Neuronal stem cell (in vitro differentiated cells): Measurements from ENCODE around the gene RELN.

Experiments used
- DNase-seq: peaks from one replicate; pipeline ENCODE4 v3.0.0-alpha.2; 2013; ENCODE audit warnings: low spot score
- H2AFZ ChIP-seq: one replicate; pipeline ENCODE4 v1.6.1; 2013; ENCODE audit warnings: mild to moderate bottlenecking, low read length, inconsistent platforms
- H2AK5ac ChIP-seq: 2 replicates; pipeline ENCODE4 v1.6.1; 2013; ENCODE audit warnings: low read depth, mild to moderate bottlenecking, inconsistent platforms, low read length, moderate library complexity, mixed read lengths
- H2BK120ac ChIP-seq: 2 replicates; pipeline ENCODE4 v1.6.1; 2013; ENCODE audit warnings: low read depth, mild to moderate bottlenecking, inconsistent platforms, low read length, moderate library complexity, mixed read lengths
- H2BK12ac ChIP-seq: one replicate; pipeline ENCODE4 v1.6.1; 2013; ENCODE audit warnings: low read length, inconsistent platforms
- H2BK15ac ChIP-seq: 2 replicates; pipeline ENCODE4 v1.6.1; 2013; ENCODE audit warnings: mild to moderate bottlenecking, low read length, inconsistent platforms, mixed read lengths
- H2BK5ac ChIP-seq: one replicate; pipeline ENCODE4 v1.6.1; 2013; ENCODE audit warnings: inconsistent platforms, mild to moderate bottlenecking, low read length, moderate library complexity
- H3K14ac ChIP-seq: one replicate; pipeline ENCODE4 v1.6.1; 2013; ENCODE audit warnings: low read length, inconsistent platforms
- H3K18ac ChIP-seq: 2 replicates; pipeline ENCODE4 v1.6.1; 2013; ENCODE audit warnings: low read length, inconsistent platforms
- H3K23ac ChIP-seq: 2 replicates; pipeline ENCODE4 v1.6.1; 2013; ENCODE audit warnings: low read depth, mild to moderate bottlenecking, mixed read lengths, low read length, inconsistent platforms; ENCODE audit not compliant: poor library complexity
- H3K27ac ChIP-seq: replicated peaks from 3 replicates; pipeline ENCODE4 v1.5.1; 2013; ENCODE audit warnings: low read length, inconsistent platforms
- H3K27me3 ChIP-seq, 3 experiments: 2 replicates each; pipeline ENCODE4 v1.6.1; 2013; ENCODE audit warnings: low read length in 3 of 3, mild to moderate bottlenecking in 2 of 3, inconsistent platforms in 1 of 3, low read depth in 1 of 3, mixed read lengths in 1 of 3, moderate library complexity in 1 of 3; ENCODE audit not compliant: control insufficient read depth in 3 of 3, insufficient read depth in 3 of 3
- H3K36me3 ChIP-seq, 2 donors: replicated peaks in 1 of 2; 2 replicates each; pipeline ENCODE4 v1.6.1; 2013; ENCODE audit warnings: low read length in 2 of 2; ENCODE audit not compliant: control insufficient read depth in 2 of 2, insufficient read depth in 2 of 2
- H3K4ac ChIP-seq: 2 replicates; pipeline ENCODE4 v1.6.1; 2013; ENCODE audit warnings: inconsistent platforms, mild to moderate bottlenecking, low read length, moderate library complexity
- H3K4me1 ChIP-seq, 2 donors: 1 replicate in 1 of 2; 2 replicates in 1 of 2; pipeline ENCODE4 v1.6.1; 2013; ENCODE audit warnings: low read length in 2 of 2, low read depth in 1 of 2; ENCODE audit not compliant: control insufficient read depth in 2 of 2, insufficient read depth in 1 of 2
- H3K4me2 ChIP-seq: one replicate; pipeline ENCODE4 v1.6.1; 2013; ENCODE audit warnings: mild to moderate bottlenecking, low read length, inconsistent platforms; ENCODE audit not compliant: insufficient read depth, poor library complexity, severe bottlenecking
- H3K4me3 ChIP-seq, 2 donors: 2 replicates each; pipeline ENCODE4 v1.5.1; 2013; ENCODE audit warnings: low read length in 2 of 2, mild to moderate bottlenecking in 2 of 2, inconsistent platforms in 1 of 2, moderate library complexity in 1 of 2
- H3K79me1 ChIP-seq: one replicate; pipeline ENCODE4 v1.6.1; 2013; ENCODE audit warnings: low read depth, mild to moderate bottlenecking, inconsistent platforms, low read length, moderate library complexity
- H3K9ac ChIP-seq: one replicate; pipeline ENCODE4 v1.6.1; 2013; ENCODE audit warnings: mild to moderate bottlenecking, low read depth, low read length, inconsistent platforms; ENCODE audit not compliant: poor library complexity
- H3K9me3 ChIP-seq, 2 donors: replicated peaks in 1 of 2; 2 replicates each; pipeline versions ENCODE3 to v1.6.1; 2013; ENCODE audit warnings: low read length in 2 of 2, mild to moderate bottlenecking in 2 of 2, inconsistent platforms in 1 of 2, low read depth in 1 of 2, mixed read lengths in 1 of 2, moderate library complexity in 1 of 2; ENCODE audit not compliant: control insufficient read depth in 2 of 2, insufficient read depth in 1 of 2
- H4K8ac ChIP-seq: one replicate; pipeline ENCODE4 v1.6.1; 2013; ENCODE audit warnings: low read depth, mild to moderate bottlenecking, inconsistent platforms, low read length, moderate library complexity
- H4K91ac ChIP-seq: one replicate; pipeline ENCODE4 v1.6.1; 2013; ENCODE audit warnings: low read length, low read depth, mild to moderate bottlenecking, inconsistent platforms; ENCODE audit not compliant: poor library complexity
- WGBS, 2 donors: extraction: QIAGEN DNeasy Blood & Tissue Kit; methylation state at CpG; one replicate each; pipeline ENCODE4 v1.1.7; 2013; ENCODE audit warnings: missing lambda C conversion rate in 2 of 2, mixed read lengths in 1 of 2; ENCODE audit not compliant: insufficient read length in 2 of 2, insufficient replicate concordance in 1 of 2; ENCODE audit errors: extremely low coverage in 2 of 2; 5-methylcytosine and 5-hydroxymethylcytosine counted together

The RELN gene

DNA sequence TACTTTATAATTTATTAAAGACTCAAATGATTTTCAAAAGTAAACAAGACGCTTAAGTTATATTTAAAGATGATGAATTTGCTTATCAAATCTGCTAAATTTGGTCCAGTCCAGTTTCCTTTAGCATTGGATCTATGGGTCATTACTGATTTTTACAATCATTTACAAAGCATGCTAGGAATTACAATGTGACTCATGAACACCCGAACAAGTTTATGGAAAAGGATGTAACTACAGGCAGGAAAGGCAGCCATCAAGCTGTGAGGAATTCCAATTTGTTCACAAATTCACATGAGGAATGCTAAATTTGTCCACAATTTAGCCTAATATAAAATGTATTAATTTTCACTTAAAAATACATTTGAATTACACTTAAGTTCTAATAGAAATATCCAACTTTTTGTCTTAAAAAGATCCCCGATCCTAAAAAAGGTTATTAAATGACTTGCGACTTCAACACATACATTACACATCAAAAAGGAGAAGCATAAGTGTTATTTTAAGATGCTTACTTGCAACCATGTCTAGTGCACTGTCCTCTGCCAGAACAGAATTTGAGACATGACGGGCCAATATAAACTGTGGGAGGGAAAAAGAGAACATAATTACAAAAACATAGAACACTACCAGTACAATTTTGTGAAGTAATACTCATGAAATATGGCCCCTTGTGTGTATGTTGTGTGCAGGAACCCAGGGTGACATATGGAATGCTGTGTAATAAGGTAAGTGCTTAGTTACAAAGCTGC, 349.3 kb downstream of the RELN start:
- no peak overlapping the region for H3K23ac ChIP-seq
- no peak overlapping the region for H2AK5ac ChIP-seq
- no peak overlapping the region for H2BK5ac ChIP-seq
- no peak overlapping the region for H4K8ac ChIP-seq
- peaks cover 0 to 2% of the 10 kb centered on the region in 2 donors for H3K9me3 ChIP-seq
- H4K91ac ChIP-seq = no peak overlapping the region
- no peak overlapping the region for H3K27ac ChIP-seq
- H3K79me1 ChIP-seq = no peaks in the 10 kb centered on the region
- H3K4me3 ChIP-seq = no peak overlapping the region
- no peaks in the 10 kb centered on the region for H3K4me1 ChIP-seq
- H2BK12ac ChIP-seq = no peak overlapping the region
- no peak overlapping the region for H2BK120ac ChIP-seq
- H2AFZ ChIP-seq = no peak overlapping the region
- H3K4me2 ChIP-seq = no peak overlapping the region
- H2BK15ac ChIP-seq = no peak overlapping the region
- H3K27me3 ChIP-seq = no peaks in the 10 kb centered on the region
- no peak for DNase-seq
- no peak overlapping the region for H3K18ac ChIP-seq
- H3K36me3 ChIP-seq = no peaks in the 10 kb centered on the region
- no peak overlapping the region for H3K14ac ChIP-seq
- H3K9ac ChIP-seq = no peak overlapping the region
- no CpG with 5 or more reads among the region's 5 CpGs for WGBS, 2 donors
- no peak overlapping the region for H3K4ac ChIP-seq

DNA sequence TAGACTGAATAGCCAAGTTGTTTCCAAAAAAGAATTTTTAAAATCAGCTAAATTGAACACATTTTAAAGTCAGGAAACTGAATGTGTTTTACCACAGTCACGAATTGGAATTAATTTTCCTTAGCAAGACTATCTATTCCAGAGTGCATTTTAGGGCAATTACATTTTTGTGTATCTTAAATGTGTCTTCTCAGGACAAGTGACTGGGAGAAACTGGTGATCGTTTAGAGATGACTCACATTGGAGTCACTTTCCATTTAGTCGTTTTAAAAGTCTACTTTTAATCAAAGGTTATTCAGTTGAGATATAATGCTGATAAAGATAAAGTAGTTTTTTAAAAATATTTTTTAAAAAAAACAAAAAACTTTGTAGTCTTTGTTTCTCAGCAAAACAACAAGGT, 351.7 kb downstream of the RELN start:
- Histone ChIP-seq H4K91ac (no peak overlapping the region), H3K4ac (no peak overlapping the region), H2BK5ac (no peak overlapping the region), H3K27me3 (no peaks in the 10 kb centered on the region), H2BK120ac (no peak overlapping the region), H3K23ac (no peak overlapping the region), H3K4me1 (no peaks in the 10 kb centered on the region), H2BK12ac (no peak overlapping the region), H3K4me2 (no peak overlapping the region), H3K9ac (no peak overlapping the region), H4K8ac (no peak overlapping the region), H2BK15ac (no peak overlapping the region), H3K36me3 (no peaks in the 10 kb centered on the region), H3K14ac (no peak overlapping the region), H3K79me1 (no peaks in the 10 kb centered on the region), H2AK5ac (no peak overlapping the region), H3K18ac (no peak overlapping the region), H3K4me3 (no peak overlapping the region), H3K27ac (no peak overlapping the region), H3K9me3 (no peaks in the 10 kb centered on the region), H2AFZ (no peak overlapping the region)
- no peak for DNase-seq
- no CpG with 5 or more reads among the region's 3 CpGs for WGBS, 2 donors

GRCh38 chr7:103637094-103637493, 352.4 kb downstream of the RELN start:
- no CpG with 5 or more reads among the region's 1 CpG for WGBS, 2 donors
- H3K18ac ChIP-seq = no peak overlapping the region
- no peak overlapping the region for H2BK5ac ChIP-seq
- H2BK12ac ChIP-seq = no peak overlapping the region
- no peak overlapping the region for H3K14ac ChIP-seq
- H2BK15ac ChIP-seq = no peak overlapping the region
- H3K4ac ChIP-seq = no peak overlapping the region
- H3K9ac ChIP-seq = no peak overlapping the region
- H3K4me1 ChIP-seq = no peaks in the 10 kb centered on the region
- H3K27ac ChIP-seq = no peak overlapping the region
- no peaks in the 10 kb centered on the region for H3K27me3 ChIP-seq
- no peak overlapping the region for H3K4me3 ChIP-seq
- H3K9me3 ChIP-seq = no peaks in the 10 kb centered on the region
- H4K8ac ChIP-seq = no peak overlapping the region
- no peak overlapping the region for H2AK5ac ChIP-seq
- no peak for DNase-seq
- no peak overlapping the region for H4K91ac ChIP-seq
- no peaks in the 10 kb centered on the region for H3K79me1 ChIP-seq
- H3K36me3 ChIP-seq = no peaks in the 10 kb centered on the region
- H2AFZ ChIP-seq = no peak overlapping the region
- no peak overlapping the region for H3K4me2 ChIP-seq
- no peak overlapping the region for H3K23ac ChIP-seq
- no peak overlapping the region for H2BK120ac ChIP-seq

- H3K27ac ChIP-seq = no peak overlapping the region
Observed at GRCh38 chr7:103636153-103636552, 353.3 kb downstream of the RELN start.

More at GRCh38 chr7:103636153-103636552, 353.3 kb downstream of the RELN start:
- no peak overlapping the region for H2AK5ac ChIP-seq
- no peak overlapping the region for H3K14ac ChIP-seq
- H2BK15ac ChIP-seq = no peak overlapping the region
- H3K36me3 ChIP-seq = no peaks in the 10 kb centered on the region
- no CpG with 5 or more reads among the region's 5 CpGs for WGBS, 2 donors
- no peak overlapping the region for H3K4me2 ChIP-seq
- H4K8ac ChIP-seq = no peak overlapping the region
- no peak overlapping the region for H2BK5ac ChIP-seq
- no peak overlapping the region for H3K4ac ChIP-seq
- H2AFZ ChIP-seq = no peak overlapping the region
- no peak overlapping the region for H2BK12ac ChIP-seq
- DNase-seq = peak; percentile 20
- H3K9ac ChIP-seq = no peak overlapping the region
- H3K9me3 ChIP-seq = no peaks in the 10 kb centered on the region
- no peaks in the 10 kb centered on the region for H3K4me1 ChIP-seq
- no peak overlapping the region for H3K18ac ChIP-seq
- no peak overlapping the region for H2BK120ac ChIP-seq
- no peak overlapping the region for H3K23ac ChIP-seq
- no peaks in the 10 kb centered on the region for H3K27me3 ChIP-seq
- no peaks in the 10 kb centered on the region for H3K79me1 ChIP-seq
- H3K4me3 ChIP-seq = no peak overlapping the region
- H4K91ac ChIP-seq = no peak overlapping the region
